HG03439 (cell line): ENCODE results near the gene TCF3.
A peak's percentile ranks its signal among the peaks of the same experiment; 100 is the strongest.

Experiments used
- ATAC-seq: cut with Tn5 transposase; IDR thresholded peaks from one replicate; pipeline ENCODE4 v1.9.1; 2021; ENCODE audit warnings: mild to moderate bottlenecking, moderate library complexity; ENCODE audit not compliant: unreplicated experiment

The TCF3 gene

GRCh38 chr19:1612114-1613086 lies 40.0 kb downstream of the TCF3 start:
- no peak for ATAC-seq

GRCh38 chr19:1611353-1611752 lies 41.1 kb downstream of the TCF3 start:
- ATAC-seq, result no peak

- ATAC-seq, result no peak
These were observed 41.8 kb downstream of the TCF3 start for GRCh38 chr19:1610579-1610978.

DNA sequence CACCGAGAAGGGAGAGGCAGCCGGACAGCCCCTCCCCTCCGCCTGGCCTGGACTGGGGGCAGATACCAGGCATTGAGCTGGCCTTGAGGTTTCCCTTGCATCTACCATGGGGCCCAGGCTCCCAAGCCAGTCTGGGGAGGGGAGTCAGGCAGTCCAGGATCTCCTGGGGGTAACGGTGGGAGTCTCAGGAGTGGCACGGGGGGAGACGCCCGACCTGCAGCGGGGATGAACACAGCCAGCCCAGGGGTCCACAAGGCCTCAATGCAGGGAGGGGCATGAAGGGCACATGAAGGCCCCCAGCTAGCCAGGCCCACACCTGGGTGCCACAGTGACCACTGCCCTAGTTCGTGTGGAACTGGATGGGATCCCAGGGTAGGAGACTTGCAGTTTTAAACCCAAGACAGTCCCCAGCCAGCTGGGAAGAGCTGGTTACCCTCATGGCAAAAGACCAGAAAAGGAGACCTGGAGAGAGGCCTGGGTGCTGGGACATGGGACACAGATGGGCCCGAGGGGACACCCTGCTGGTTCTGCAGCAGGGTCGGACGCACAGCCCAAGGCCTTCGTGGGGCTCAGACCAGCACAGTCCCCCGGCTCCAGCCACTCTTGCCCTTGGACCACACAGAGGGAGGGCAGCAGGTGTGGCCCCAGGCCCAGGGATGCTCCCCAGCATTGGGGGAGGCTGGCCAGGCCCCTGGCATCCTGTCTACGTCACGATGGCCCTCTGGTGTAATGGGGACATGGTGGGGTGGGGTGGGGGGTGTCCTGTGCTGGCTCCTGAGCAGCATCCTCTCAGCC lies 42.5 kb downstream of the TCF3 start:
- ATAC-seq, result no peak

DNA sequence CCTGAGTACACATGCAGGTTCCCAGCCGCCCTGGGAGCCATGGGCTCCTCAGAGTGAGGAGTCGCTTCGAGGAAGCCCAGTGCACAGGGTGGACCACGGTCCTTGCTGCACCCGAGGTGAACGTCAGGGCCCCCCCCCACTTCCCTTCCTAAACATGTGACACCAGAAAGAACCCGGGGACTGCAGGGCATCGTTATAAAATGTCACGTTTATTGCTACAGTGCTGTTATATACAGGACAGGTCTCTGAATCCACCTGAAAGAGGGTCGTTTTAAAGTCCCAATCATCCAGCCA lies 43.4 kb downstream of the TCF3 start:
- ATAC-seq, result no peak

GRCh38 chr19:1608359-1609102 lies 43.9 kb downstream of the TCF3 start:
- ATAC-seq, result no peak

DNA sequence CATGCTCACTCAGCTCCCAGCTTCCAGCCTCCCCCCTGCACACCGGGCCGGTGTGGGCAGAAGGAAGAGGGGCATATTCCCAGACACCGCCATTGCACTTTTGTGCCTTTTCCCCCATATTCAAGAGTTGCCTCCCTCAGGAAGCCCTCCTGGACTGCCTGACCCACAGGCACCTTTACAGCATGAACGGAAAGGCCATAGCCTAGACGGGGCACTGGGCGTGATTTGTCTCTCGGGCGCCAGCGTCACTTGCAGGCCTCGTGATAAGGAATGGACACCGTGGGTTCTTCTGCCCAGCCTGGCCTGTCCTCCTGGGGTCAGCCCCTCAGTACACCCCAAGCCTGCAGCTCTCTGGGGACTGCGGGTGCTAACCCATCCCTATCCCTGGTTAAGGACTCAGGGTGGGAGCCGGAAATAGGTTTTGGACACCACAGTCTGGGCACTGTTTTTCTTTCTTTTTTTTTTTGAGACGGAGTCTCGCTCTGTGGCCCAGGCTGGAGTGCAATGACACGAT lies 46.2 kb downstream of the TCF3 start:
- ATAC-seq, result no peak

- ATAC-seq, result peak; percentile 71
These were observed 46.9 kb downstream of the TCF3 start, which contains the start of gene UQCR11 for GRCh38 chr19:1605236-1606137. UQCR11 (minus strand) TSS chr19:1605462; CDS start chr19:1605409, 53 bp downstream.

- no peak for ATAC-seq
These were observed 50.2 kb downstream of the TCF3 start for GRCh38 chr19:1602091-1602707.

- no peak for ATAC-seq
These were observed 50.8 kb downstream of the TCF3 start for GRCh38 chr19:1601613-1602064.

GRCh38 chr19:1599460-1599846 lies 53.0 kb downstream of the TCF3 start:
- ATAC-seq, result no peak

DNA sequence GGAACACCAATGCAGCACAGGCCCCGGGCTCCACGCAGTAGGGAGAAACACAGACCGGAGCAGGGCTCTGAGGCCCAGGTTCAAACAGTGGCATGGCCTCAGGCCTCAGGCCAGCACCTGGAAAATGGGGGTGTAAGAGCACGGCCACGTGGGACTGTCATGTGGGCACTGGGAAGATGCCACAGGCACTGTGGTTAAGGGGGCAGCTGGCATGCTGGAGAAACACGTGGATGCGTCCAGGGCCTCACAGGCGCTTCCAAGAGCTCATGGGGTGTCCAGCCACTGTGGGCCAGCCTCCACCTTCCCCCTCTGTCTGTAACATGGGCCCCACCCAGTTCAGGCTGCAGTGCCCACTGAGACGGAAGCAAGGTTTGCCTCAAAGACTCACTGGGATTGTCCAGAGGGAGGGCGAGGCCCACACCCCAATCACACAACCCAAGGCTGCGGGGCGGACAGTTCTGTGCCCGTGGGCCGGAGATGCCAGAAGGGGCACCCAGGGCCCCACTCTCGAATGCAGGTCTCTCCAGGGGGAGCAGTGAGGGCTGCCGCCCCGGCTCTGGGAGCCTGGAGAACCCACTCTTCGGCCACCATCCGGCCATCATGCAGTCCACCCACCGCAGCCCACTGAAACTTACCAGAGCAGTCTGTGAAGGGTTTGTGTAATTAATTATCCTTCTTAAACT lies 53.5 kb downstream of the TCF3 start:
- no peak for ATAC-seq

DNA sequence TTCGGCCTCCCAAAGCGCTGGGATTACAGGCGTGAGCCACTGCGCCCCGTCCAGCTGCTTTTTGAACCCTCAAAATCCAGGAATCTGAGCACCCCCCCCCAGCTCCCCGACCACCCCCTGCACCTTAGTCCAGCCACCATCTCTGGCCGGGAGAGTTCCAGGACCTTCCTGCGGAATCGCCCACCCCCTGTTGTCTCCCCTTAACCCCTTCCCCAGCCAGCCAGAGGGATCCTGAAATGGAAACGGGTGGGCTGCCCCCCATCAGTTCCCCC lies 59.0 kb downstream of the TCF3 start:
- ATAC-seq, result no peak

GRCh38 chr19:1592755-1593500 lies 59.5 kb downstream of the TCF3 start, which contains the start of gene MBD3:
MBD3 (minus strand) TSS chr19:1592865; CDS start chr19:1592631, 234 bp downstream.
- ATAC-seq, result peak; percentile 59

DNA sequence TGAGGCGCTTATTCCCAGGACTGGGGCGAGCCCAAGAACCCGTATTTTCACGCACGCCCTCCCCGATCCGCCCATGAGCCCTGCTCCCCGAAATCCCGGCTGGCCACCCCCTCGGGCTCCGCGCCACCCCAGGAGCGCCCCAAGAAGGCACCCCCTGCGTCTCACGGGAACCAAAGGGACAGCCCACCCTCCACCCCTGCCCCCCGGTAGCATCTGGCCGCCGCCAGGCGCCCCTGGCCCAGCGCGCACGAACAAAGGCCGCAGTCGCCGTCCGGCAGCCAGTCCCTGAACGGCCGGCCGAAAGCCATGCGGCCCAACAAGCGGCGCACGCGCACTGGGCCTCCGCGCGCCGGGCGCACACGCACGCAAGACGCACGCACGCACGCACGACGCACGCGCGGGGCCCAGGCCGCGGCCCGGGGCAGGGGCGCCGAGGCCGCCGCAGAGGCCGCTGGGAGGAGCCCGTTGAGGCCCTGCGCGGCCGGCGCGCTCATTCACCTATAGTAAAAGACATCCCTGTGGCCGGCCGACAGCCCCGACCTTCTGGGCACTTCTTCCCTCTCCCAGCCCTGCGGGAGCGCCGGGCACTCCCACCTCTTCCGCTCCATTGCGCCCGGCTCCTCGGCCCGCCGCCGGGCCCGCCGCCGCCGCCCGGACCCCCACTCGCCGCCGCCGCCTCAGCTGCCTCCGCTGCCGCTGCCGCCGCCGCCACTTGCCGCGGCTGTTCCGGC lies 60.2 kb downstream of the TCF3 start:
- ATAC-seq, result peak; percentile 63

DNA sequence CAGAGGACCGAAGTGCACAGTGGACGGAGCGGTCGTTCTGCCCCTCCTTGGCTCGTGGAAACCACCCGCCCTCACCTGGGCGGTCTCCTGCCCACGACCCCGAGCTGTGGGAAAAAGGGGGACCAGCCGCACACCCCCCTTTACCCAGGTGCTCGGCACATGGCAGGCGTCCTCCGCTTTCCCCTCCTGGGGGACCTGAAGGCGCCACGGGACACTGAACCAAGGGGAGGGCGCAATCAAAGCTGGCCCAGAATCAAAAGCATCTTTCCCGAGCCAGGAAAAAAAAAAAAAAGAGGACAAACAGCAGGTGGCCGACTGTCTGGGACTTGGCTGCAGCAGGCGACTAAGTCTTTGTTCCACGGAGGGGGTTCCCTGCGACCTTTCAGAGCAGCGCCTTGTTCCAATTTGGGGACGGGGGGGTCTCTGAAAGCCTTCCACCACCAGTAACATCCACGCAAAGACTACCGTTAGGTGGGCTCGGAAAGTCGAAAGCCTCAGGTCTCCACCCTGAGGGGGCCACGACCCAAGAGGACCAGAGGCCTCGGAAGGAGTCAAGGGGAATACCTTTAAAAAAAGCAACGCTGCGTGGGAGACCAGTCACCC lies 60.9 kb downstream of the TCF3 start:
- ATAC-seq, result no peak

- ATAC-seq, result no peak
These were observed 61.6 kb downstream of the TCF3 start for GRCh38 chr19:1590641-1591397.
